Activated naive CD8-positive, alpha-beta T cell (primary cell): ENCODE results near the gene ARHGAP21.
"Not testable (repeated sequence)": the region's sequence is repeated elsewhere in the genome, so short reads cannot be mapped to it uniquely, and the experiment has no call there.

Experiments used
- H3K27ac Mint-ChIP-seq: one replicate; pipeline ENCODE4 v1.8.0; 2021; ENCODE audit warnings: mixed read lengths
- H3K27me3 Mint-ChIP-seq: one replicate; pipeline ENCODE4 v1.8.0; 2021; ENCODE audit warnings: mixed read lengths
- H3K36me3 Mint-ChIP-seq: one replicate; pipeline ENCODE4 v1.8.0; 2021; ENCODE audit warnings: mixed read lengths
- H3K4me1 Mint-ChIP-seq: one replicate; pipeline ENCODE4 v1.8.0; 2021; ENCODE audit warnings: low read depth, mixed read lengths
- H3K4me3 Mint-ChIP-seq: one replicate; pipeline ENCODE4 v1.8.0; 2021; ENCODE audit warnings: mild to moderate bottlenecking, mixed read lengths
- H3K9me3 Mint-ChIP-seq: one replicate; pipeline ENCODE4 v1.8.0; 2021; ENCODE audit warnings: low read depth, mixed read lengths

ARHGAP21 gene

DNA sequence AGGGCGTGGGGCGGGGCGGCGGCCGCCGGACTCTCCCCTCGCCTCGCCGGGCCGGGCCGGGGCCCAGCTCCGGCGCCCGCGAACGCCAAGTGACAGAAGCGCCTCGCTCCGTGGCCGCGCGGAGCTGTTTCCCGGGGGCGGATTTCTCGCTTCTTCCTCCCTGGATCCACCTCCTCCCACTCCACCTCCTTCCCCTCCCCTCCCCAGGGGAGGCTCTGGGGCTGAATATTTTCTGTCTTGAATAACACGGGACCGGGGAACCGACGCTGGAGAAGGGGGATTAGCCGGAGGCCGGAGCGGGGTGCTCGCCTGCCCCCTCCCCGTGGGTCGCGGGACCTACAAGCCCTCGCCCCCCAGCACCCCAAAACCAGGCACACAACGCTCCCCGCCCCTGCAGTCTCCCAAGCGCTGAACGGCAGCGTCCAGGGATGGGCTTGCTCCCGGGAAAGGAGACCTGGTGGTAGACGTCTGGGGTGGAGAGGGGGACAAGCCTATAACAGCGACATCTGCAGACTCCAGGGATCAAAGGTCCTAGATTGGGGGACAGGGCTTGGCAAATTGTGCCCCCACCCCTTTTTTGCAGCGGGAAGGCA, at the start of gene ARHGAP21:
ARHGAP21 (minus strand) TSS at position 100 of the 593 bp plus-strand sequence. CDS start 1,988 bp downstream, outside the sequence.
- H3K27ac Mint-ChIP-seq = peak within 1 kb of the TSS; percentile 83
- peaks cover 30% of the 10 kb centered on the region for H3K4me1 Mint-ChIP-seq
- no peaks in the 10 kb centered on the region for H3K27me3 Mint-ChIP-seq
- H3K36me3 Mint-ChIP-seq = no peaks in the 10 kb centered on the region
- H3K9me3 Mint-ChIP-seq = no peaks in the 10 kb centered on the region
- H3K4me3 Mint-ChIP-seq = peak within 1 kb of the TSS; percentile 91

GRCh38 chr10:24771943-24772694, 48.4 kb upstream of the ARHGAP21 start:
- Mint-ChIP-seq H3K9me3 (no peaks in the 10 kb centered on the region), H3K27me3 (no peaks in the 10 kb centered on the region), H3K4me3 (no peak overlapping the region), H3K36me3 (no peaks in the 10 kb centered on the region), H3K4me1 (peaks cover 15% of the 10 kb centered on the region), H3K27ac (no peak overlapping the region)

- not testable (repeated sequence) for H3K27me3 Mint-ChIP-seq, H3K4me1 Mint-ChIP-seq, H3K36me3 Mint-ChIP-seq, H3K4me3 Mint-ChIP-seq, H3K27ac Mint-ChIP-seq, H3K9me3 Mint-ChIP-seq
Observed at GRCh38 chr10:24764991-24765390, 41.3 kb upstream of the ARHGAP21 start.

DNA sequence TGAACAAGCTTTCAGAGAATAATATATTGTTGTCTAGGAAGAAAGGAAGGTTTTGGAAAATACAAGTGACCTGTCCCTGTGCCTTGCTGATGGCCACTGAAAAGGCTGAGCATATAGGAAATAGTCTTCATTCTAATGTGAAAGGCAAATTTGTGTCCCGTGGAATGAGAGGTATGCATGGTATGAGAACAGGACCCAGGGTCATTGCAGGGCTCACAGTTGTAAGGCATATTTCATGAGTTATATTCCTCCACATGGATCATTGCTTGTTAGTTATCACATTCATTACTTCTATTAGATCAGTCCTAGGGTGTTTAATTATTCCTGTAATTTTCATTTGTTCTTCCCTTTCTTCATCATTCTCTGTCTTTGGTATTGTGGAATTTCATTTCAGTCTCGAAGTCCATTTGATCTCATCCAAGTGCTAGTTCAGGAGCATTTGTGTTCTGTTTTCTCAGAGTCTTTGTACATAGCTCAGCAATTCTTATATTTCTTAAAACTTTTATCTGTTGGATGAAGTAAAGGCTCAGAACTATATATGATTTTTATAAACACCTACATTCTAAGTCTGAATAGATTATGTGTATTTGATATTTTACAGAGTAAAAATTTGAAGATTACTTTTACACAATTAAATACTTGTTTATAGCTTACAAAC, 39.4 kb upstream of the ARHGAP21 start:
- Mint-ChIP-seq H3K4me3 (no peak overlapping the region), H3K4me1 (peaks cover 5% of the 10 kb centered on the region), H3K27ac (no peak overlapping the region), H3K9me3 (peaks cover 9% of the 10 kb centered on the region), H3K27me3 (no peaks in the 10 kb centered on the region), H3K36me3 (peaks cover 9% of the 10 kb centered on the region)

DNA sequence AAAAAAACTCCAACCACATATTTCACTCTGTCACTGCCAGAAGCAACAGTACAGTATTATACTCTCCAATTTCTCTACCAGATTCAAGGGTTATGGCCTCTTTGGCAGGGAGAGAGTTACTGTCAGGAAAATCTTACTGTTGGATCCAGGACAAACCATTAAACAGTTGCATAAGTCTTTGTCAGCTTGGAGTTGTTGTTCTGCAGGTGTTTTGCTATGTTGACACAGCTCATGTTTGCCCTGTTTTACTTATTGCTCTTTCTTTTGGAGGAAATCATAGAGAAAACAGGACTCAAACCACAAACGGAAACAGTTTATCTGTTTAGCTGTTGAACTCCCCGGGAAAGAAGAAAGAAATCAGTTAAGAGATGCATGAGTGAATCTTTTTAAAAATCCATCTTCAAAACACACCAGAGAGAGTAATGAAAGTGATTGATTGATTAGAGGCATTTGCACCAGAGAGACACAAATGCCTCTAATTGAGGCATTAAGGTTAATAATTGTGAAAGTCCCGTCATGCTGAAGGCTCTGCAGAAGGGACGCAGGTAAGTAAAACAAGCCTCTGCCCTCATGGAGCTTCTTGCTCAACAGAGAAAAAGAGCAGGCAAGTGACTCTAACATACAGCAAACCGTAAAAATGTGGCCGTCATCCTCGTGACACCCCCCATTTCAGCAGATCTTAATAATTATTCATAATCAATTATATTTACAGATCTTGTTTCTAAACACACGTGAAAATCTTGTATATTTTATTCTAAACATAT, 38.7 kb upstream of the ARHGAP21 start:
- Mint-ChIP-seq H3K27me3 (no peaks in the 10 kb centered on the region), H3K4me3 (no peak overlapping the region), H3K9me3 (peaks cover 9% of the 10 kb centered on the region), H3K27ac (no peak overlapping the region), H3K4me1 (peaks cover 5% of the 10 kb centered on the region), H3K36me3 (peaks cover 9% of the 10 kb centered on the region)

DNA sequence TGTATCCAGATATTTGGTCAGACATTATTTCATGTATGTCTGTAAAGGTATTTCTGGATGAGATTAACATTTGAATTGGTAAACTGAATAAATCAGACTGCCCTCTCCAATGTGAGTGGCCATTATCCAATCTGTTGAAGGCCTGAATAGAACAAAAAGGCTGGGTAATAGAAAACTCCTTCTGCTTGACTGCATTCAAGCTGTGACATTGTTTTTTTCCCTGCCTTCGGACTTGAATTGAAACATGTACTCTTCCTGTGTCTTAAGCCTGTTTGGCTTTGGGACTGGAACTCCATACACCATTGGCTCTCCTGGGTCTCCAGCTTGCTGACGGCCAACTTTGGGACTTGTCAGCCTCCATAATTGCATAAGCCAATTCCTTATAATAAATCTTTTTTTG, 36.0 kb upstream of the ARHGAP21 start:
- no peak overlapping the region for H3K27ac Mint-ChIP-seq
- H3K27me3 Mint-ChIP-seq = no peaks in the 10 kb centered on the region
- no peaks in the 10 kb centered on the region for H3K9me3 Mint-ChIP-seq
- H3K36me3 Mint-ChIP-seq = no peaks in the 10 kb centered on the region
- H3K4me3 Mint-ChIP-seq = no peak overlapping the region
- H3K4me1 Mint-ChIP-seq = peaks cover 5% of the 10 kb centered on the region

GRCh38 chr10:24758254-24758653, 34.6 kb upstream of the ARHGAP21 start:
- not testable (repeated sequence) for H3K36me3 Mint-ChIP-seq, H3K27me3 Mint-ChIP-seq, H3K4me3 Mint-ChIP-seq, H3K27ac Mint-ChIP-seq, H3K9me3 Mint-ChIP-seq, H3K4me1 Mint-ChIP-seq

DNA sequence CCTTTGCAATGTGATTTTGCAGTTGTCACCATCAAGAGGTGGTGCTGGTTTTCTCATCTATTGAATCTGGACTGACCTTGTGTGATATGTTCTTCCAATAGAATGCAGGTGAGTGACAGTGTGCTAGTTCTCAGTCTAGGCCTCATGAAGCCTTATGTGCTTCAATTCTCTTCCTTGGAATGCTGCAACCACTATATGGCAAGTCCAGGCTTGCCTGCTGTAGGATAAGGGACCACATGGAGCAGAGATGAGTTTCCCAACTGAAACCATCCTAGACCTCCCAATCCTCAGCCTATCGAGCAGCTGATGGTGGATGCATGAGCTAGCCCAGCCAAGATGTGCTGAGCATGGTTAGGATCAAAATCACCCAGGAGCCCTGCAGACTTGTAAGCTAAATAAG, 32.6 kb upstream of the ARHGAP21 start:
- H3K27ac Mint-ChIP-seq = no peak overlapping the region
- no peaks in the 10 kb centered on the region for H3K4me1 Mint-ChIP-seq
- H3K9me3 Mint-ChIP-seq = no peaks in the 10 kb centered on the region
- H3K36me3 Mint-ChIP-seq = no peaks in the 10 kb centered on the region
- no peak overlapping the region for H3K4me3 Mint-ChIP-seq
- no peaks in the 10 kb centered on the region for H3K27me3 Mint-ChIP-seq

GRCh38 chr10:24751716-24752115, 28.0 kb upstream of the ARHGAP21 start:
- Mint-ChIP-seq H3K36me3 (no peaks in the 10 kb centered on the region), H3K4me1 (no peaks in the 10 kb centered on the region), H3K27ac (no peak overlapping the region), H3K4me3 (no peak overlapping the region), H3K9me3 (no peaks in the 10 kb centered on the region), H3K27me3 (no peaks in the 10 kb centered on the region)

DNA sequence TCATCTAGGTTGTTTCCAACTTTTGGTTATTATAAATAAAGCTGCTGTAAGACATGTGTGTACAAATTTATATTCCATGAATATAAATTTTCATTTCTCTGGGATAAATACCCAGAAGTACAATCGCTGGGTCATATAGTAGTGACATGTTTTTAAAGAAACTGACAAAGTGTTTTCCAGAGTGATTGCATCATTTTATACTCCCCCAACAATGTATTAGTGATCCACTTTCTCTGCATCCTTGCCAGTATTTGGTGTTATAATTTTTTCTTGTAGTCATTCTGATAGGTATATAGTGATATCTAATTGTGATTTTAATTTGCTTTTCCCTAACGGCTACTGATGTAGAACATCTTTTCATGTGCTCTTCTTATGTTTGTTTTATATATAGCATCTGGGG, 27.0 kb upstream of the ARHGAP21 start:
- Mint-ChIP-seq H3K9me3 (no peaks in the 10 kb centered on the region), H3K27ac (no peak overlapping the region), H3K4me3 (no peak overlapping the region), H3K36me3 (no peaks in the 10 kb centered on the region), H3K27me3 (no peaks in the 10 kb centered on the region), H3K4me1 (no peaks in the 10 kb centered on the region)

DNA sequence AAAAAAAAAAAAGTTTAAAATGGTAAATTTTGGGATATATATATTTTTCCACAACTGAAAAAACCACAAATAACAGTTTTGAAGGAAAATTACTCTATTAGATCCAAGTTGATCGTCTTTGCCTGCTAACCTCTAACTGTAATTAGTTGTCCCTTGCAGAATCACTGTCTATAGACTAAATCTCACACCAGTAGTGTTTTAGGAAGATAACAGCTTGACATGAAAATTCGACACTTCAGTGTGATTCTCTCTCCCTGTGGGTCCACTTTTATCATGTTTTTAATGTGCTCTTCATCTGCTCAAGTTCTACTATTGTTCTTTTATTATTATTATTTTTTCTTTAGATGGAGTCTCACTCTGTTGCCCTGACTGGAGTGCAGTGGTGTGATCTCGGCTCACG, 24.5 kb upstream of the ARHGAP21 start:
- Mint-ChIP-seq H3K27me3 (no peaks in the 10 kb centered on the region), H3K9me3 (no peaks in the 10 kb centered on the region), H3K4me3 (no peak overlapping the region), H3K36me3 (no peaks in the 10 kb centered on the region), H3K27ac (no peak overlapping the region), H3K4me1 (peaks cover 4% of the 10 kb centered on the region)

DNA sequence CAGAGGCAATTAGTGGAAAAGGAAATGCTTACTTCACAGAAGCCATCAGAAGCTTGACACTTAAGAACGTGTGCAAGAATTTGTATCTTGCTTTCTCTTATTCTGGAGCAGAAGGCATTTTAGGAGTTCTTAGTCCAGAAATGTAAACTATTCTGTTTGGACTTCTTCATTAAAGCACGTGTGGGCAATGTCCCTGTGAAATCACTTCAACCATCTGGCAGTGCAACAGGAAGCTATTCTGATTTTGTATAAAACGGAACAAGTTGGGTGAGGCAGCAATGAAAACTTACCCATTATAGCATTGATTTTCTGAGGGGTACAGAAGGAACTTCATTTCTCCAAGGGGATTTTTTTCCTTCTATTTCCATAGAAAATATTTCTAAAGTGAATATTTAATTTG, 21.3 kb upstream of the ARHGAP21 start:
- H3K27me3 Mint-ChIP-seq = no peaks in the 10 kb centered on the region
- H3K27ac Mint-ChIP-seq = no peak overlapping the region
- H3K9me3 Mint-ChIP-seq = no peaks in the 10 kb centered on the region
- H3K36me3 Mint-ChIP-seq = no peaks in the 10 kb centered on the region
- peaks cover 4% of the 10 kb centered on the region for H3K4me1 Mint-ChIP-seq
- H3K4me3 Mint-ChIP-seq = no peak overlapping the region

DNA sequence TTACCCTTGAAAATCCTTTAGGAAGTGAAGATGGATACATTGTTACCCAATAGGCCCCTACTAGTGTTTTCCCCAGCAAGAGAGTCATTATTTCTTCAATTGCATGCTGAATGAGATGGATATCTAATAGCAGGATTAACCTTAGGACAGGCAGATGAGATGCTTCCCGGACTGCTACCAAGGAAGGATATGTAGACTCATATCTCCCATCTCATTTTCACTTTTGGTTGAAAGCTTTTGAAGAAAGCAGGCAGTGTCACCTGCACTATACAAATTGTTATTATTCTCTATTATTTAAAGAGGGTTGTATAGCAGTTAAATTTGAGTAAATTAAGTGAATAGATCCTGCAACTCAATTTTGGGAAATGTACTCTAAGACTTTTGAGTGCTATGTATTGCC, 17.0 kb upstream of the ARHGAP21 start:
- H3K9me3 Mint-ChIP-seq = no peaks in the 10 kb centered on the region

DNA sequence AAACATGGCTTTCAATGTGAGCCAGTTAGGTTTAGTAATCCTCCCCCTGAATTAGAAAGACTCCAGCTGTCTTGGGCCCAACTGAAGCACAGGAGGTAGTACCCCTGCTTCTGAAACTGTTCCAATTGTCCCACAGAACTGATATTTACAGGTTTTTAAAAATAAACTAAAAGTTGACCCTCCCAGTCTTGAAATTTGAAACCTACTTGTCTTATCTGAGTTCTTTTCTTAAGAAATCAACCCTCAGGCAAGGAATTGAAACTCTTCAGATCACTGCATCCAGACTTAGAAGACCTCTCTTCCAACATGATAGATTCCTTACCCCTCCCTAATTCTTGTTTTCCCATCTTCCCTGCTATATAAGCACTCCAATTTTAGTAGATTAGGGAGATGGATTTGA, 13.3 kb upstream of the ARHGAP21 start:
- no peaks in the 10 kb centered on the region for H3K9me3 Mint-ChIP-seq
- no peak overlapping the region for H3K4me3 Mint-ChIP-seq
- H3K4me1 Mint-ChIP-seq = no peaks in the 10 kb centered on the region
- H3K27ac Mint-ChIP-seq = no peak overlapping the region
- no peaks in the 10 kb centered on the region for H3K27me3 Mint-ChIP-seq
- no peaks in the 10 kb centered on the region for H3K36me3 Mint-ChIP-seq

More for the DNA sequence above, 17.0 kb upstream of the ARHGAP21 start:
- Mint-ChIP-seq H3K27me3 (no peaks in the 10 kb centered on the region), H3K36me3 (no peaks in the 10 kb centered on the region), H3K27ac (no peak overlapping the region), H3K4me3 (no peak overlapping the region), H3K4me1 (peaks cover 4% of the 10 kb centered on the region)

GRCh38 chr10:24731942-24732341, 8.3 kb upstream of the ARHGAP21 start:
- Mint-ChIP-seq H3K27me3 (no peaks in the 10 kb centered on the region), H3K36me3 (no peaks in the 10 kb centered on the region), H3K9me3 (no peaks in the 10 kb centered on the region), H3K27ac (no peak overlapping the region), H3K4me3 (no peak overlapping the region), H3K4me1 (no peaks in the 10 kb centered on the region)
